ENCODE data around the gene DOCK11.

The DOCK11 gene

DNA sequence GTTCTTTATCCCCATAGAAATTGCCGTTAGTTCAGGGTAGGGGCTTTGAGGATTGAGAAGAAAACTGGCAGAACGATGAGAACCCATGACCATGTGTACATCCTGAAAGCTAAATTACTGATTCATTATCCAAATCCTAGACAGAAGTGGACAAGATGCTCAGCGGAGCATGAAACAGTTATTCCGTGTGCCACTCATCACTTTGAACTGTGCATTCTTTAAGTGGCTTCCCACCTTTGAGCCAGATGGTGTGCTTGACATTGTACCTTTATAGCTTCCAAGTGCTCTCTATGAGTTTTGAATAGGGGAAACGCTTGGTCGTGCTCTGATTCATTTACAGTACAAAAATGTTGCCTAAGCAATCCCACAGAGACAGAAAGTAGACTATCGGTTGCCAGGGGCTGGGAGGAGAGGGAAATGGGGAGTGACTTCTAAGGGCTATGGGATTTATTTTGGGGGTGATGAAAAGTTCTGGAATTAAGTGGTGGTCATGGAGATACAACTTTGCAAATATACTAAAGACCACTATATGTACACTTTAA lies 100.0 kb downstream of the DOCK11 start:
- no peaks in the 10 kb centered on the region for H3K9me3 ChIP-seq (ENCODE audit: control insufficient read depth, insufficient read depth, low read depth, low read length)
- ChIA-PET CTCF (interaction anchor here (0.6 kb wide), 1 partner anchor 195 kb away, joined by 3 read pairs; no protein-coding TSS in a partner anchor), POLR2A (no interaction called here)
- no peaks in the 10 kb centered on the region for H3K36me3 ChIP-seq (ENCODE audit: control insufficient read depth in 2 of 2, insufficient read depth in 1 of 2, low read length in 2 of 2)
- no peak overlapping the region for H3K4me3 ChIP-seq (ENCODE audit: low read depth, low read length)
- TF ChIP-seq ZNF514 (tag by site-specific recombination; IDR thresholded peaks at IDR 0.05) (no peak), OSR2 (tag by site-specific recombination; IDR thresholded peaks at IDR 0.05) (peak; percentile 66; the same call in 1 of the 2 replicates), ZFP41 (tag by site-specific recombination; IDR thresholded peaks at IDR 0.05; ENCODE audit: borderline replicate concordance) (no peak), TCF7L2 (IDR thresholded peaks at IDR 0.05; ENCODE audit: borderline replicate concordance, low read depth, low read length) (0 out of 2 replicates have a peak, but pooled peaks have one; percentile 37), ZSCAN4 (tag by site-specific recombination; IDR thresholded peaks at IDR 0.05) (no peak), ZNF214 (tag by site-specific recombination; IDR thresholded peaks at IDR 0.05; ENCODE audit: borderline replicate concordance) (no peak), ZNF549 (tag by site-specific recombination; IDR thresholded peaks at IDR 0.05) (no peak), ZSCAN23 (tag by site-specific recombination; IDR thresholded peaks at IDR 0.05) (no peak), ZNF747 (tag by site-specific recombination; IDR thresholded peaks at IDR 0.05) (no peak), ZNF221 (tag by site-specific recombination; IDR thresholded peaks at IDR 0.05; ENCODE audit: borderline replicate concordance) (no peak), ZNF280D (tag by site-specific recombination; IDR thresholded peaks at IDR 0.05) (no peak)
- TF ChIP-seq, protein P1, sequence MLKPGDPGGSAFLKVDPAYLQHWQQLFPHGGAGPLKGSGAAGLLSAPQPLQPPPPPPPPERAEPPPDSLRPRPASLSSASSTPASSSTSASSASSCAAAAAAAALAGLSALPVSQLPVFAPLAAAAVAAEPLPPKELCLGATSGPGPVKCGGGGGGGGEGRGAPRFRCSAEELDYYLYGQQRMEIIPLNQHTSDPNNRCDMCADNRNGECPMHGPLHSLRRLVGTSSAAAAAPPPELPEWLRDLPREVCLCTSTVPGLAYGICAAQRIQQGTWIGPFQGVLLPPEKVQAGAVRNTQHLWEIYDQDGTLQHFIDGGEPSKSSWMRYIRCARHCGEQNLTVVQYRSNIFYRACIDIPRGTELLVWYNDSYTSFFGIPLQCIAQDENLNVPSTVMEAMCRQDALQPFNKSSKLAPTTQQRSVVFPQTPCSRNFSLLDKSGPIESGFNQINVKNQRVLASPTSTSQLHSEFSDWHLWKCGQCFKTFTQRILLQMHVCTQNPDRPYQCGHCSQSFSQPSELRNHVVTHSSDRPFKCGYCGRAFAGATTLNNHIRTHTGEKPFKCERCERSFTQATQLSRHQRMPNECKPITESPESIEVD (tag by site-specific recombination; IDR thresholded peaks at IDR 0.05): 0 out of 2 replicates have a peak, but pooled peaks have one; percentile 35
- no peak overlapping the region for H3K27ac ChIP-seq (ENCODE audit: extremely low read depth, low read depth, low read length)
- no peaks in the 10 kb centered on the region for H3K4me1 ChIP-seq (ENCODE audit: control insufficient read depth, insufficient read depth, low read length)

- no peak for TF ChIP-seq GLIS1 (tag by site-specific recombination; IDR thresholded peaks at IDR 0.05)
- no peak for TF ChIP-seq KLF7 (tag by site-specific recombination; IDR thresholded peaks at IDR 0.05; ENCODE audit: borderline replicate concordance)
- TF ChIP-seq ZNF501 (tag by site-specific recombination; IDR thresholded peaks at IDR 0.05): no peak
- TF ChIP-seq, protein P1 (tag by site-specific recombination; IDR thresholded peaks at IDR 0.05): peak; percentile 71
- no peak for TF ChIP-seq SCRT2 (tag by site-specific recombination; IDR thresholded peaks at IDR 0.05)
- no peak for TF ChIP-seq ZNF138 (tag by site-specific recombination; IDR thresholded peaks at IDR 0.05; ENCODE audit: borderline replicate concordance)
- CTCF ChIA-PET: interaction anchor here (0.6 kb wide), 1 partner anchor 196 kb away, joined by 3 read pairs; no protein-coding TSS in a partner anchor
- POLR2A ChIA-PET: no interaction called here
- no peak overlapping the region for H3K4me3 ChIP-seq (ENCODE audit: low read depth, low read length)
- no peaks in the 10 kb centered on the region for H3K9me3 ChIP-seq (ENCODE audit: control insufficient read depth, insufficient read depth, low read depth, low read length)
- no peaks in the 10 kb centered on the region for H3K4me1 ChIP-seq (ENCODE audit: control insufficient read depth, insufficient read depth, low read length)
- H3K27ac ChIP-seq (ENCODE audit: extremely low read depth, low read depth, low read length): no peak overlapping the region
- no peaks in the 10 kb centered on the region for H3K36me3 ChIP-seq (ENCODE audit: control insufficient read depth in 2 of 2, insufficient read depth in 1 of 2, low read length in 2 of 2)
Observed at GRCh38 chrX:118596390-118596789, 100.8 kb downstream of the DOCK11 start.

All from HEK293 (cell line).